Pancreas (tissue), 10 donors: Measurements from ENCODE around the gene UBQLN1. TPM values are rescaled to one million over a fixed set of nuclear protein-coding genes. Genes with fewer than 3 reads are reported as not detected.

ENCODE experiments used
- ATAC-seq, 4 donors: fragments of 200-7000 bp; cut with Tn5 transposase; one replicate each; pipeline versions ENCODE4 v1.8.0 to v1.9.1; 2020; ENCODE audit warnings: mild to moderate bottlenecking in 4 of 4, moderate library complexity in 4 of 4
- DNase-seq, 6 donors: peaks; one replicate each; pipeline ENCODE4 v3.0.0-alpha.2; 2020
- FAIRE-seq: peaks from 2 replicates; lab custom pipeline; 2012; peaks lifted over from hg19 to GRCh38; lab: Jason Lieb, UNC
- H3K27ac ChIP-seq, 4 donors: fragments of 200-600 bp; sonication (generic); 1 replicate in 3 of 4; 2 replicates in 1 of 4; pipeline versions ENCODE4 v1.5.0 to v1.8.0; 2020
- H3K27me3 ChIP-seq, 4 donors: fragments of 200-600 bp; one replicate each; pipeline ENCODE4 v1.8.0; 2021
- H3K36me3 ChIP-seq, 3 donors: fragments of 200-600 bp; sonication (generic) in 1 of 3; one replicate each; pipeline versions ENCODE4 v1.5.0 to v1.8.0; 2020 to 2021
- H3K4me1 ChIP-seq, 3 donors: fragments of 200-600 bp; one replicate each; pipeline ENCODE4 v1.8.0; 2021
- H3K4me3 ChIP-seq, 4 donors: fragments of 200-600 bp; sonication (generic) in 2 of 4; one replicate each; pipeline versions ENCODE4 v1.5.0 to v1.8.0; 2020 to 2021
- H3K9me3 ChIP-seq, 4 donors: fragments of 200-600 bp; one replicate each; pipeline ENCODE4 v1.8.0; 2021
- CTCF ChIP-seq, 4 donors: fragments of 200-600 bp; sonication (generic) in 3 of 4; IDR thresholded peaks; one replicate each; pipeline versions ENCODE4 v1.5.0 to v1.8.0; 2021; ENCODE audit warnings: antibody characterized with exemption in 4 of 4
- WGBS, 2 donors: extraction: QIAGEN DNeasy Blood & Tissue Kit; methylation state at CpG; one replicate each; pipeline ENCODE4 v1.1.7; 2013; 5-methylcytosine and 5-hydroxymethylcytosine counted together
- intact Hi-C, 3 donors: fragments of 100-400 bp; cut with DNase I; formaldehyde crosslinking; loops; one replicate each; pipeline versions ENCODE4 v1.11.1 to v1.14.2; 2022
- polyA plus RNA-seq, 2 donors: library from polyadenylated mRNA; stranded (reverse); fragments of 200-250 nt; gene quantifications; one replicate each; pipeline ENCODE4 v1.2.3, GENCODE V29; 2013
- total RNA-seq, 6 donors: library from RNA; stranded (reverse); fragmentation: NEBNext Ultra II Directional in 4 of 6; extraction: Animal tissue kit (Norgen Biotek cat#: 25700) in 4 of 6; gene quantifications; one replicate each; pipeline versions ENCODE4 v1.2.1 to v1.2.4, GENCODE V29; 2021 to 2023
- donor health status: healthy with polysubstance abuse.
- donor health status: DM: no; HTN: no; CAD: no; lungs with moderate emphysema.
- donor health status: DM: no; HTN: no; CAD: no.
- donor health status: control.
- donor health status: control.
- donor health status: Bipolar disorder and iron deficiency.
- donor health status: DM: yes; HTN: yes; CAD: no.
- donor health status: DM: no; HTN: no; CAD: no.
- donor health status: DM: no; HTN: no; CAD: no.
- donor health status: DM: yes; HTN: yes; CAD: no.

Gene UBQLN1
- total and polyA plus RNA-seq, 8 donors: 14.3 to 45.9 (median 36.7) TPM

- H3K9me3 ChIP-seq: no peaks in the 10 kb centered on the region
- WGBS, 2 donors: 48 to 53% methylated on average over 6 of the region's 6 CpGs
- H3K27ac ChIP-seq: no peak overlapping the region
- intact Hi-C loops: no loop called here
- TF ChIP-seq CTCF (IDR thresholded peaks at IDR 0.05): no peak
- no peak for ATAC-seq
- H3K27me3 ChIP-seq: no peaks in the 10 kb centered on the region
- no peak overlapping the region for H3K4me3 ChIP-seq
- H3K4me1 ChIP-seq: peaks cover 0 to 35% (median 24%) of the 10 kb centered on the region in 3 donors
- FAIRE-seq: no peak
- H3K36me3 ChIP-seq: no peaks in the 10 kb centered on the region
- DNase-seq: no peak
Observed at GRCh38 chr9:83701769-83702168, 6.0 kb downstream of the UBQLN1 start.

GRCh38 chr9:83701286-83701685, 6.5 kb downstream of the UBQLN1 start:
- FAIRE-seq: no peak

GRCh38 chr9:83699615-83700014, 8.1 kb downstream of the UBQLN1 start:
- intact Hi-C loops: no loop called here
- H3K36me3 ChIP-seq: no peaks in the 10 kb centered on the region
- no peak overlapping the region for H3K27ac ChIP-seq
- DNase-seq (no peak), FAIRE-seq (no peak), ATAC-seq (no peak)
- no peak overlapping the region for H3K4me3 ChIP-seq
- peaks cover 0 to 38% (median 24%) of the 10 kb centered on the region in 3 donors for H3K4me1 ChIP-seq
- no peak for TF ChIP-seq CTCF (IDR thresholded peaks at IDR 0.05)
- WGBS, 2 donors: 72 to 86% methylated on average over 3 of the region's 3 CpGs
- no peaks in the 10 kb centered on the region for H3K27me3 ChIP-seq
- H3K9me3 ChIP-seq: no peaks in the 10 kb centered on the region

More at GRCh38 chr9:83701286-83701685, 6.5 kb downstream of the UBQLN1 start:
- no peak for ATAC-seq
- intact Hi-C loops: no loop called here
- no peaks in the 10 kb centered on the region for H3K9me3 ChIP-seq
- H3K4me3 ChIP-seq: no peak overlapping the region
- H3K27ac ChIP-seq: no peak overlapping the region
- 97 to 100% methylated on average over 1 of the region's 1 CpG for WGBS, 2 donors
- peaks cover 0 to 37% (median 24%) of the 10 kb centered on the region in 3 donors for H3K4me1 ChIP-seq
- no peak for TF ChIP-seq CTCF (IDR thresholded peaks at IDR 0.05)
- H3K27me3 ChIP-seq: no peaks in the 10 kb centered on the region
- H3K36me3 ChIP-seq: no peaks in the 10 kb centered on the region
- no peak for DNase-seq

- H3K27me3 ChIP-seq: no peaks in the 10 kb centered on the region
- 63 to 64% methylated on average over 4 of the region's 4 CpGs for WGBS, 2 donors
- DNase-seq: no peak
- no peaks in the 10 kb centered on the region for H3K36me3 ChIP-seq
- no peak for TF ChIP-seq CTCF (IDR thresholded peaks at IDR 0.05)
- peak in 1 of 4 donors; percentile 24 for ATAC-seq
- no peak overlapping the region for H3K27ac ChIP-seq
- H3K4me3 ChIP-seq: no peak overlapping the region
- no peak for FAIRE-seq
- H3K9me3 ChIP-seq: no peaks in the 10 kb centered on the region
- H3K4me1 ChIP-seq: peaks cover 0 to 39% (median 26%) of the 10 kb centered on the region in 3 donors
- intact Hi-C loops: no loop called here
Observed at GRCh38 chr9:83698976-83699585, 8.7 kb downstream of the UBQLN1 start.

GRCh38 chr9:83691492-83691891, 16.3 kb downstream of the UBQLN1 start:
- no peak for FAIRE-seq
- H3K27me3 ChIP-seq: no peaks in the 10 kb centered on the region
- WGBS, 2 donors: 46 to 50% methylated on average over 3 of the region's 3 CpGs
- H3K9me3 ChIP-seq: no peaks in the 10 kb centered on the region
- H3K4me3 ChIP-seq: no peak overlapping the region
- no peak overlapping the region for H3K27ac ChIP-seq
- no peak for ATAC-seq
- H3K4me1 ChIP-seq: peaks cover 19 to 52% (median 31%) of the 10 kb centered on the region in 3 donors
- no peak for TF ChIP-seq CTCF (IDR thresholded peaks at IDR 0.05)
- intact Hi-C loops: no loop called here
- no peak for DNase-seq
- H3K36me3 ChIP-seq: no peaks in the 10 kb centered on the region
